Gastroesophageal sphincter (tissue), 4 donors: ENCODE measurements around the gene NEK2. TPM values are rescaled to one million over a fixed set of nuclear protein-coding genes. Genes with fewer than 3 reads are reported as not detected.
A peak's percentile ranks its signal among the peaks of the same experiment; 100 is the strongest.
"Not testable (repeated sequence)": the region's sequence is repeated elsewhere in the genome, so short reads cannot be mapped to it uniquely, and the experiment has no call there.

Experiments used
- ATAC-seq: fragments of 150-250 bp; one replicate; pipeline ENCODE4 v1.9.1; 2016; ENCODE audit warnings: mild to moderate bottlenecking, moderate library complexity
- H3K27ac ChIP-seq, 4 donors: fragments of 200-600 bp; sonication (generic) in 3 of 4; 1 replicate in 3 of 4; 2 replicates in 1 of 4; pipeline ENCODE4 v1.5.1; 2016 to 2019
- H3K27me3 ChIP-seq: fragments of 200-600 bp; sonication (generic); one replicate; pipeline ENCODE4 v1.5.1; 2019
- H3K36me3 ChIP-seq, 2 donors: fragments of 200-600 bp; sonication (generic); one replicate each; pipeline ENCODE4 v1.5.1; 2019; ENCODE audit warnings: control low read depth in 1 of 2
- H3K4me1 ChIP-seq, 3 donors: fragments of 200-600 bp; sonication (generic); 1 replicate in 2 of 3; 2 replicates in 1 of 3; pipeline ENCODE4 v1.5.1; 2016 to 2019; ENCODE audit warnings: control low read depth in 2 of 3
- H3K4me3 ChIP-seq, 2 donors: fragments of 200-600 bp; sonication (generic); one replicate each; pipeline ENCODE4 v1.5.1; 2019; ENCODE audit warnings: mild to moderate bottlenecking in 1 of 2, moderate library complexity in 1 of 2
- H3K9me3 ChIP-seq, 3 donors: fragments of 200-600 bp; sonication (generic); one replicate each; pipeline ENCODE4 v1.5.1; 2017 to 2019; ENCODE audit warnings: control low read depth in 2 of 3
- CTCF ChIP-seq, 4 experiments: fragments of 200-600 bp in 2 of 4; fragments of 450-650 bp in 2 of 4; sonication (generic) in 1 of 4; IDR thresholded peaks; one replicate each; pipeline ENCODE4 v1.5.1; 2017 to 2019; ENCODE audit warnings: antibody characterized with exemption in 4 of 4, mild to moderate bottlenecking in 2 of 4, moderate library complexity in 2 of 4
- EP300 ChIP-seq: sonication (generic); formaldehyde crosslinking; IDR thresholded peaks from one replicate; pipeline ENCODE4 v1.6.1; 2017; ENCODE audit warnings: antibody characterized with exemption, mild to moderate bottlenecking
- POLR2A ChIP-seq, 2 donors: fragments of 450-650 bp; IDR thresholded peaks; one replicate each; pipeline ENCODE4 v1.6.1; 2017; ENCODE audit warnings: antibody characterized with exemption in 2 of 2, mild to moderate bottlenecking in 2 of 2, moderate library complexity in 1 of 2
- POLR2AphosphoS5 ChIP-seq: sonication (generic); formaldehyde crosslinking; IDR thresholded peaks from one replicate; pipeline ENCODE4 v1.6.1; 2017; ENCODE audit warnings: antibody characterized with exemption
- WGBS, 2 donors: methylation state at CpG; one replicate each; pipeline ENCODE4 v1.1.5; 2018; ENCODE audit warnings: low coverage in 1 of 2; 5-methylcytosine and 5-hydroxymethylcytosine counted together
- total RNA-seq, 4 donors: library from RNA; depleted of rRNA; stranded (reverse); fragments of >200 nt; gene quantifications; one replicate each; pipeline ENCODE4 v1.1.0, GENCODE V29; 2016

The NEK2 gene
- total RNA-seq, 4 donors from 2014 or later, result 0.59 TPM; not detected in 3

- ATAC-seq, result no peak
- WGBS, 2 donors, result 80% methylated on average over 3 of the region's 3 CpGs; no CpG with 5 or more reads in 1 of the 2 donors
- Histone ChIP-seq H3K36me3 (no peaks in the 10 kb centered on the region), H3K9me3 (no peaks in the 10 kb centered on the region), H3K4me1 (no peaks in the 10 kb centered on the region), H3K27me3 (peaks cover 14% of the 10 kb centered on the region), H3K4me3 (no peak overlapping the region), H3K27ac (no peak overlapping the region)
- TF ChIP-seq EP300 (no peak), POLR2AphosphoS5 (no peak), POLR2A (IDR thresholded peaks at IDR 0.05) (no peak), CTCF (IDR thresholded peaks at IDR 0.05) (no peak)
Observed at GRCh38 chr1:211684791-211685190, 9.4 kb upstream of the NEK2 start.

- TF ChIP-seq CTCF (IDR thresholded peaks at IDR 0.05), result no peak
- TF ChIP-seq POLR2AphosphoS5, result no peak
- TF ChIP-seq EP300, result no peak
- no peak for TF ChIP-seq POLR2A (IDR thresholded peaks at IDR 0.05)
- WGBS, 2 donors, result 40 to 90% methylated on average over 2 of the region's 3 CpGs
- Histone ChIP-seq H3K4me3 (no peak overlapping the region), H3K9me3 (no peaks in the 10 kb centered on the region), H3K36me3 (no peaks in the 10 kb centered on the region), H3K27ac (no peak overlapping the region), H3K4me1 (no peaks in the 10 kb centered on the region), H3K27me3 (peaks cover 14% of the 10 kb centered on the region)
- no peak for ATAC-seq
Observed at GRCh38 chr1:211684331-211684730, 8.9 kb upstream of the NEK2 start.

- WGBS, 2 donors, result 83 to 87% methylated on average over 6 to 7 of the region's 8 CpGs
Observed at GRCh38 chr1:211683396-211684297, 8.2 kb upstream of the NEK2 start.

GRCh38 chr1:211682186-211682585, 6.8 kb upstream of the NEK2 start:
- H3K4me3 ChIP-seq, H3K4me1 ChIP-seq, H3K27me3 ChIP-seq, ATAC-seq, H3K27ac ChIP-seq, H3K36me3 ChIP-seq, H3K9me3 ChIP-seq: not testable (repeated sequence)
- 78 to 80% methylated on average over 1 to 3 of the region's 7 CpGs for WGBS, 2 donors

More at GRCh38 chr1:211683396-211684297, 8.2 kb upstream of the NEK2 start:
- Histone ChIP-seq H3K36me3 (no peaks in the 10 kb centered on the region), H3K4me3 (no peak overlapping the region), H3K27ac (no peak overlapping the region), H3K9me3 (no peaks in the 10 kb centered on the region), H3K4me1 (no peaks in the 10 kb centered on the region), H3K27me3 (peaks cover 14% of the 10 kb centered on the region)
- TF ChIP-seq EP300, result no peak
- no peak for TF ChIP-seq POLR2AphosphoS5
- TF ChIP-seq POLR2A (IDR thresholded peaks at IDR 0.05), result no peak
- no peak for TF ChIP-seq CTCF (IDR thresholded peaks at IDR 0.05)
- no peak for ATAC-seq

- ATAC-seq, result peak; percentile 75
- Histone ChIP-seq H3K4me1 (peaks cover 0 to 2% (median 0%) of the 10 kb centered on the region in 3 donors), H3K9me3 (no peaks in the 10 kb centered on the region), H3K27ac (no peak overlapping the region), H3K4me3 (no peak overlapping the region), H3K27me3 (peaks cover 3% of the 10 kb centered on the region), H3K36me3 (no peaks in the 10 kb centered on the region)
- TF ChIP-seq POLR2A (IDR thresholded peaks at IDR 0.05), result no peak
- TF ChIP-seq EP300, result no peak
- TF ChIP-seq CTCF (IDR thresholded peaks at IDR 0.05), result peak; percentile 55 to 84 (median 78)
- no peak for TF ChIP-seq POLR2AphosphoS5
- 1% methylated on average over 9 of the region's 9 CpGs for WGBS, 2 donors
Observed at GRCh38 chr1:211680752-211681327, 5.4 kb upstream of the NEK2 start.
